HG03135 (cell line): ENCODE results near the gene PRKCA.

Source experiments
- ATAC-seq: cut with Tn5 transposase; IDR thresholded peaks from one replicate; pipeline ENCODE4 v1.9.1; 2021; ENCODE audit warnings: mild to moderate bottlenecking, moderate library complexity; ENCODE audit not compliant: unreplicated experiment

PRKCA gene

DNA sequence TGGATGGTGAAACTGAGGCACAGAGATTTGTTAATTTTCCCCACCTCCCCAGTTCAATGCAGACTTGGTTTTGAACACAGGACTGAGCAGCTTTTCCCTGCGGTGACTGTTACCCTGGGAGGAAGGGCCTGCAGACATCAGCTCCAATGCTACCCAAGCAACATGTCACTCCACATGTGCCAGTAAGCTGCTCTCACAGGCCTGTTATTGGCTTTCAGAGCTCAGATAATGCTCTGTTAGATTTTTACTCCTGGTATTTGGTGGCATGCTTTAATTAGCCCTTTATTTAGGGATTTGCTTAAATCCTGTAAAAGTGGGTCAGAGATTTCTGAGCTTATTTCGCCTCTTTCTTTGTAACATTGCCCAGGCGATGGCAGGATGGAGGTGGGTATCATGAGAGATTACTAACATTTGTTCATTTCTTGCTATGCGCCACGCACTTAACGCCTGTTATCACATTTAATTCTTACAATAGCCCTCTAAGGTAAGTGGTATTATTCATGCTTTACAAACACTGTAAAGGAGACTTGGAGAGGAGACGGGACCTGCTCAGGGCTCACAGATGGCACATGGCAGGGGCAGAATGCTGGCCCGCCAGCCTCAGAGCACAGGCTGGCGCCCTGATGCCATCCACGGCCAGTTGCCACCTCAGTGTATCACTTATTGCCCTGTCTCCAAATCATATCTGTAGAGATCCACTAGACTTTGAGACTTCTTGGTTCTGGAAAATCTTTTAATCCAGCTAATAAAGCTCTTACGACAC is 448.5 kb downstream of the PRKCA start:
- no peak for ATAC-seq

DNA sequence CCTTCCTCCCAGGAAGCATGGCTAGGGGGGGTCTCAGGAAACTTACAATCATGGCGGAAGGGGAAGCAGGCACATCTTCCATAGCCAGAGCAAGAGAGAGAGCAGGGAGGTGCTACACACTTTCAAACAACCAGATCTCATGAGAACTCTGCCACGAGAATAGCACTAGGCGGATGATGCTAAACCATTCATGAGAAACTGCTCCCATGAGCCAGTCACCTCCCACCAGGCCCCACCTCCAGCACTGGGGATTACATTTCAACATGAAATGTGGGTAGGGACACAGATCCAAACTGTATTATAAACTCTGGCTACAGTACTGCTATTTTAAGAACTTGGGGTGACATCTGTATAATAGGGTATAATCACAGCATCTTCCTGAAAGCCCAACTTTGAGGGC is 449.4 kb downstream of the PRKCA start:
- no peak for ATAC-seq

DNA sequence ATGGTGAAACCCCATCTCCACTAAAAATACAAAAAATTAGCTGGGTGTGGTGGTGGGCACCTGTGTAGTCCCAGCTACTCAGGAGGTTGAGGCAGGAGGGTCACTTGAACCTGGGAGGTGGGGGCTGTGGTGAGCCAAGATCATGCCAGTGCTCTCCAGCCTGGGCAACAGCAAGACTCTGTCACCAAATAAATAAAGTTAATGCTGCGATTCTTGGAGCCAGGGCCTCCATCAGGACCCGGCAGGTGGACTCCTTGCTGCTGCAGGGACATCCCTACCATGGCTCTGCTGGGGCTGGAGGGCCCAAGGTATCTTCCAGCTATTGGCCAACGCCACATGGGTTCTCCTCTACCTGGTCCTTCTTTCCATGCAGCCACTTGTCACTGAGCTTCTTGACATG is 450.0 kb downstream of the PRKCA start:
- no peak for ATAC-seq

DNA sequence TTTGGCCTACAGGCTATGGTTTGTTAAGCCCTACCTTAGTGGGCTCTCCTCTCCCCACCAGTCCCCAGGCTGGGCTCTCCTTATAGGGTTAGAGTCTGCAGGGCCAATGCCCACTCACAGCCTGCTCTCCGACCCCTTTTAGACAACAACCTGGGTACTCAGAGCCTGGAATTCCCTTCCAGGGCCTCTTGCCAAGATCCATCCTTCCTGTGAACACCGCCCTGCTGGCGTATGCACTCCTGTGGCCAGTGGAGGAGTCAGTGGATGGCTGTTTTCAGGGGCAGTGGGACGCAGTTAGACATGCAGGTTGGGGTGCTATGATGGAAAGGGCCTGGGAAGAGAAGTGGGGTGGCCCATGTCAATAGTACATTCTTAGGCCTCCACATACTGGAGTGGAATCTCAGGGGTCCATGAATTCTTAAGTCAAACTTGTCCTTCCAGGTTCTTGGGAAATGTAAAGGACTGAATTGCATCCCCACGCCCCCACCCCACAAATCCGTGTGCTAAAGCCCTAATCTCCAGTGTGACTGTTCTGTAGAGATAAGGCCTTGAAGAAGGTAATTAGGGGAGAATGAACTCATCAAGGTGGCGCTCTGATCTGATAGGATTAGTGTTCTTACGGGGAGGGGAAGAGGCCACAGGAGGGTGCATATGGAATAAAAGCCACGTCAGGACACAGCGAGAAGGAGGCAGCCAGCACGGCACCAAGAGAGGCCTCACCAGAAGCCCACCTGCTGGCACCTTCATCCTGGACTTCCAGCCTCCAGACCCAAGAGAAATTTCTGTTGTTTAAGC is 450.9 kb downstream of the PRKCA start:
- no peak for ATAC-seq

DNA sequence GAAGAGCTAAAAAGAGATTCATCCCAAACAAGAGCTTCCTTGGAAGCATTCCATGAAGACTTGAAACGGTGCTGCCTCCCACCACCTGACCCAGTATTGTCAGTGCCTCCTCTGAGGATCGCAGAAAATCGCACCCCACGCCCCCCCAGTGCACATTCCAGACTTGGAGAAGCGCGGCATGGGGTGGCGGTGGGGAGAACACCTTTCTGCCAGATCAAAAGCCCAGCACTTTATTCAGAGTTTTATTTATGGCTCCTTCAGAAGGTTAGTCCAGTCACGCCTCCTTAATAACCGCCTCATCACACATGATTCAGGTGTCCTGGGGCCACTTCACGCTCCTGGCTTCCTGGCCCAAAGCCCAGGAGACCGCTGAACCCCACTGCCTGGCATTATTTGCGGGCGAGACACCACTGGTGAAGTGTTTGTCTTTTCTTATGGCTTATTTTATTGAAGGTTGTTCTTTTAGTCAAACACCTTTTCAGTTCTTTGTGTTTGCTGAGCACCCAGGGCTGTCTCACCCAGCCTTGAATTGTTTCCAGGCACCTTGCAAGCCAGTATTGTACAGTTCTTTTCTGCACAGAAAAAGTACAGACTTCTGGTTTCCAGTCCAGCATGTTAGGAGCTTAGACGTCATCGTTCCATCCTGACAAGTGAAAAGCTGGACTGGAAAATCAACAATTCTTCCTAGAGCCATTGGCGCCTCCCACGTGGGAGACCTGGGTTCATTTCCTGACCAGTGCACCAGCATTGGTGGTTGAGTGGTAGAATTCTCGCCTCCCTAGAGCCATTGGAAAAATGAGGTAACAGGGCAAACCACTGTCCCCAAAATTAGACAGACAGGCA is 452.9 kb downstream of the PRKCA start:
- ATAC-seq = no peak

DNA sequence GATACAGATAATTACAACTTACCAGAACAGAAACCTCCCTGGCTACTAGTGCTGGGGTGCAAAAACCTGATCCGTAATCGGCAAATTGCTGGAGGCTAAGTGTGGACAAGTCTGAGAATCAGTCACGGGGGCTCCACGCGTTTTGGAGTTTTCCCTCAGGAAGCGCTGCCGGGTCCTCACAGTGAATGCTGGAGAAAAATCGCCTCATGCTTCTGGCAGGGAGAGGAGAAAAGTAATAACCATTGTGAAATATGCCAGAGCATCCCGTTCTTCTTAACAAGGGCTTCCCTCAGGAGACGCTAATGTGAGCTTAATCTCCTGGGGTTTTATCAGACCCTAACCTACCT is 453.5 kb downstream of the PRKCA start:
- ATAC-seq = no peak

DNA sequence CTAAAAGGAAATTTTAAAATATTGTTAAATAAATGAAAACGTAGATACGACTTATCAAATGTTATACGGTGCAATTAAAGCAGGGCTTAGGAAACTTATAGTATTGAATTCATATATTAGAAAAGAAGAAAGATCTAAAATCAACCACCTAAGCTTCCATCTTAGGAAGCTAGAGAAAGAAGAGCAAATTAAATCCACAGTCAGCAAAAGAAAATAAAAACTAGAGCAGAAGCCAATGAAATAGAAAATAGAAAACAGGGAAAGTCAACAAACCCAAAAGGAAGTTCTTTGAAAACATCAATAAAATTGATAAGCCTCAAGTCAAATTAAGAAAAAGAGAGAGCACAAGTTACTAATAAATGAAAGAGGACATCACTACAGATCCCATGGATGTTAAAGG is 457.9 kb downstream of the PRKCA start:
- ATAC-seq = no peak

DNA sequence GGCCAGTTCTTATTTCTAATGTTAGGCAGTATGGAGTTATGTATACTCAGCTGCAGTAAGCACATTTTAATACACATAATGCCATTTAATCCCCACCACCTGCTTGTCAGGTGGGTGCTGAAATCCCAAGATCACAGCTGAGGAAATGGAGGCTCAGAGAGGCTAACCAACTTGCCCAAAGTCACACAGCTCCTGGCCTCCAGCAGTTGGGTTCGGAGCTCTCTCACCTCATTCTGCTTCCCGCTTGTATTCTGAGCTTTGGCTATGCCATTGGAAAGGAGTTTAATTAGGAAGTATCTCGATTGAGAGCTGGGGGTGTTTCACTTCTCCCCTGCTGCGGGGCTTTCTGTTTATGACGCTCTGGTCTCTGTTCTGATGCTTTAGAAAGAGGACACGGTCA is 459.9 kb downstream of the PRKCA start:
- no peak for ATAC-seq

DNA sequence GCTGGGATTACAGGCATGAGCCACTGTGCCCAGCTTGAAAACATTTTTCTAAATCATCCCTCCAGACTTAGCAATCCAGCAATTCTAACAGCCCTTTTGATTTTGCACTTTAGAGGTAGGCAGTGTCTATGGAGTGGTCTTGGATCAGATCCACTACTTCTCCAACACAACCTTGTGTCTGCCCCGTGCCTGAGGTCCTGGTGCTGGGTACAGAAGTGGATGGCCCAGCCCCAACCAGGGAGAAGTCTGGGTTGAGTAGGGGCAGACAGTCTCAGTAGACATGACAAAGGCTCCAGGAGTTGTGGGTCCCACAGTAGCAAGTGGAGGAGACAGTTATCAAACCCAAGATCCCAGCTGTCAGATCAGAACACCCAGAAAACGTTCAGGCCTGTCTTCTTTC is 460.6 kb downstream of the PRKCA start:
- no peak for ATAC-seq

DNA sequence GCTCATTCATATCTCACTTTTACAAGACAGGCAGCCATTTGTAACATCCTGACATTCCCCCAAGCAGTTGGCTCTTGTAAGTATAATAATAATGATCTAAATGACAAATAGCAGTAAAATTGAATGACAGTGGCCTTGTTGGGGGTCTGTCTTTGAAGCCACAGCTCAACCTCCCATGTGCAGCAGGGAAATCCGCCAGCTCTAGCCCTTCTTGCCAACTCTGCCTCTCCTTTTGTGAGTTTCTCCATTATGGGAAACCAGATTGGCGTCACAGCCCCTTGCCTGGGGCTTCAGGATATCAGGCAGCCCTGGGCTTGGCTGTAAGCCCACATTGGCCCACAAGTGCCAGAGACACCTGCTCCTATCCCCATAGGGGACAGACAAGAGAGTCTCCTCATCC is 462.1 kb downstream of the PRKCA start:
- no peak for ATAC-seq

DNA sequence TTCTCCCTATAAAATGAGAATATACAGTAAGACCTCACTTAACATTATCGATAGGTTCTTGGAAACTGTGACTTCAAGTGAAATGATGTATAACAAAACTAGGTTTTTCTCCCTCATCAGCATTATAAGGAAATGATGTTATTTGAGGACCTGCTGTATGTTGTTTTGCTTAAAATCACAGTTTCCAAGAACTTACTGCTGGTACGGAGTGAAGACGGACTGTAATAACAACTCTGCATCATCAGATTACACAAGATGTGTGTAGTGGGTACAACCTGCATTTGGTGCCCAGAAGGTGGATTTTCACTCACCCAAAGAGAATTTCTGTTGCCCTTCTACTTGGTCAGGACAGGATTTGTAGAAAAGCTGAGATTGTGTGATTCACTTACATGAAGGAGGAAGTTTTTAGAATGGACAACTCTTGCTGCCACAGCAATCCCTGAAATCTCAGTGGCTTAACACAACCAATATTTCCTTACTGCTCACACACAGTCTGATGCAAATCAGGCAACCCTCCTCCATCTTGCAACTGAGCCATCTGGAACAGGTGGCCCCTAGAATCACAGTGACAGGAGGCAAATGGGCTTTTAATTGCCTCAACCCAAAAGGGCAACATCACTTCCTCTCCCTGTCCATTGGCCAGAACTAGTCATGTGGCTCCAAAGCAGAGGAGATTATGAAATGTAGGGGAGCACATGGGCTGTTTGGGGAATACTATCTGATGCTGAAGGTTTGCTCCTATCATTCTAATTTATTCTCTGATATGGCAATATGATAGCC is 464.9 kb downstream of the PRKCA start:
- ATAC-seq = no peak

DNA sequence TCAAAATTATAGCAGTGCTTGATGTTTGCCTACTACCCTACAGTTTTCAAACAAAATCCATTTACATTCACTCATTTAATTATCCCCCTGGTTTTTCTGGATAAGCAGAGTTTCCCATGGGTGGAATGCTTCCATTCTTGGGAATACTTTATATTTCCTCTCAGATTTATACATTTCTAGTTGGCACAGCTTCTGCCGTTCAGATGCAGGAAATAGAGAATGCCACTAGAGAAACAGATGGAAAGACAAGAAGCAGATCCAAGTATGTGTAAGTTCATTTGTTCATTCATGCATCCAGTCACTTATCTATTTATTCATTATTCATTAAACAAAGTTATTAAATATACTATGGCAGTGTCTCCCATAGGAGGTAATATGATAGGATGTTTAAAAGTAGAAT is 467.5 kb downstream of the PRKCA start:
- no peak for ATAC-seq

DNA sequence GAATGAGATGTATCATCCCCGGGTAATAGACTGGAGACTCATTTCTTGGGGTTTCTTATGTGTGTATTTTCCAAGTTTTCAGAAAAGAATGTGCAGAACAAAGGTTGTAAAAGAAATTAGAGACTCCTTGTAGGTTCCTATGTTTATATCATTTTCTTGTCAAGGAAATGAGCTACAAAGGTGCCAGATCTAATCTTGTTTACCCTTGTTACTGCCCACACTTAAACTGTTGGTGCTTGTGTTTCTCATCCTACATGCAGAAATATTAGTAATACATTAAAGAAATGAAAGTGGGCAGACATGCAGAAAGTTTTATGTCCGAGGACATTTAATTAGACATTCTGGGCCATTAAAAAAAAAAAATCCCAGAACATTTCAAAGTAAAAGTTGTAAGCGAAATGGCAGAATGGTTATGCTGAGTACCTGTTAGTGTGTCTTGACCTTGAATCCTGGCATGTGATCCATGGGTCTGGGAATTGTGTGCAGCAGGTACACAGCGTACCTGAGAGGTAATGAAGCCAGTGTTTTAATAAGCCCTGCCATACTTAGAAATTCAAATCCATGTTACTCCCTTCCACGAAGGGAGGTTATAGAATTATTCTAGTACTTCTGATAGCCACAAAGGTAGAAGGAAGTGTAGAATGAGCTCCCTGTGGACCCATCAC is 469.9 kb downstream of the PRKCA start:
- no peak for ATAC-seq

DNA sequence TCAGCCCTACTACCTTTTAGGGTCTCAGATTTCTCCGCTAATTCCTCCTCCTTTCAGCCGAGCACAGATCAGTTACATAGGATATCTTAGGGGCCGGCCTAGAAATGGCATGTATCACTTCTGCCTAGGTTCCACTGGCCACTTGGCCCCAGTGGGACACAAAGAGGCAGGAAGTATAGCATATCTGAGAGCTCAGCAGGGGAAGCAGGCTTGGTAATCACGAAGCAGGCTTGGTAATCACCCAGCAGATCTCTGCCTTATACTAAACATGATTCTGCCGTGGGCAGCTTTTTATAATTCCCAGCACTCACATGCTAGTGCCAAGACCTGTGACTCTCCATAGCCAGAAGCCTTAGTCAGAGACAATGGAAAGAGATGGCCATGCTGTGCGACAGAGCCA is 472.9 kb downstream of the PRKCA start:
- no peak for ATAC-seq

DNA sequence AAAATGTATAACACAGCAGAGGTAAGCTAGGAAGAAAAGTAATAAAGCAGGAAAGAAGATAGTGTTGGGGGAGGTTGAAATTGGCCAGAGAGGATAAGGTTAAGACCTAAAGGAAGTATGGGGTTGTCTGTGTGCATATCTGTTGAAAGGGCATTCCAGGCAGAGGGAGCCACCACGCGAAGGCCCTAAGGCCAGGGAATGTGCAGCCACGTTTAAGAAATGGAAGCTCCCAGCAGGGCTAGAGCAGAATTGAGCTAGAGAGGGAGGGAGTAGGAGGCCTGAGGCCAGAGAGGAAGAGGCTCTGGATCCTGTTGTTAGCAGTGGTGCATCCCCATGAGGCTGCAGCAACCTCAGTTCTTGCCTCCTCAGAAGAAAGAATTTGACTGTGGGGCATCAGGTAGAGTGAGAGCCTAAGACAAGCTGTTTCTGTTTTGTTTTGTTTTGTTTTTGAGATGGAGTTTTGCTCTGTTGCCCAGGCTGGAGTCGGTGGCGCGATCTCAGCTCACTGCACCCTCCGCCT is 473.5 kb downstream of the PRKCA start:
- ATAC-seq = no peak

DNA sequence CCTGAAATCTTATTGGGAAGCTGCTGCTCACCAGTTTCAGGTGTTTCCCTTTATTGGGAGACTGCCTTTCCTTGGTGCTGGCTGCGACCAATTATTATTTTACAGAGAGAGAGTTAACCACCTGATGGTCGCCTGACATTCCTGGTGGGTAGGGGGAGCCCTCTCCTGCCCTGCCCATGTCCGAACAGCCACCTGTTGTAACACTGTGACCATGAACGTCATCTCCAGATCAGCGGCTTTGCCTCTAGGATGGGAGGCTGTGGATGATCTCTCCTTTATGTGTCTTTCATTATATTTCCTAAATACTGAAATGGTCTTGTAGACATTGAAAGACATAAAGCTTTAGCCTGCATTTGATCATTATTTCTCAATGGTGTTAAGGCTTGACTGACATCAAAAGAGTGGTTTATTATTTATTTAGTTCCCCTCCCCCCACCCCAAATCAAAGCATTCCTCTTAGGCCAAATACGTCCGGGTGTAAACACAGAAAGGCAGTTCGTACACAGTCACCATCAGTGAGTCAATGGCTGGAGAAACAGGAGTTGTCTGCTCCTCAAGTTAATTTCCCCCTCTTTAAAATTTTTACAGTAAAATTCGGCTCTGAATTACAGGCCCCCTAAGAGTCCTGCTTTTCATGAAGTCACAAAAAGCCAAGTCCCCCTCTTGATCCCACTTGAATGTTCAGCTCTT is 474.7 kb downstream of the PRKCA start:
- no peak for ATAC-seq

DNA sequence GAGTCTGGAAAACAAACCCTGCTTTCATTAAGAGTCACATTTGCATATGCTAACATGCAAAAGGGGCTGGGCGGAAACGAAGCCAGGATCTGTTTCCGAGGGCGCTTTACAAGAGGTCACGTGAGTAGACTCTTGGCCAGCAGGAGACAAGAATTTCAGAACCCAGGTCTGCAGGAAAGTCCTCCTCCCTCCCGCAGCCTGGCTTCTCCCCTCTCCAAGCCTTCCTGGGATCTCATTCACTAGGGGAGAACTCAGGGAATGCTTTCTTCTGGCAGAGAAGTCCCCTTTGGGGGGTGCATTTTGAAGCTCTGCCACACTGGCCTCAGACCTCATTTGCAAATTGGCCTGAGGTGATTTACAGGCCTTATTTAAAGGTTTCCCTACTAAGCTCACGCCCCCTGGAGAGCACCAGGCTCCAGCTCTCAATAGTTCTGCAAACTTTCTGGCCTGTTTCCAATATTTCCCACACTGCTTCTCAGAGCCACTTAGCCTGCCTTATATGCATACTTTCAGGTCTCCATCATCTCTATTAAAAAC is 475.3 kb downstream of the PRKCA start:
- ATAC-seq = no peak

DNA sequence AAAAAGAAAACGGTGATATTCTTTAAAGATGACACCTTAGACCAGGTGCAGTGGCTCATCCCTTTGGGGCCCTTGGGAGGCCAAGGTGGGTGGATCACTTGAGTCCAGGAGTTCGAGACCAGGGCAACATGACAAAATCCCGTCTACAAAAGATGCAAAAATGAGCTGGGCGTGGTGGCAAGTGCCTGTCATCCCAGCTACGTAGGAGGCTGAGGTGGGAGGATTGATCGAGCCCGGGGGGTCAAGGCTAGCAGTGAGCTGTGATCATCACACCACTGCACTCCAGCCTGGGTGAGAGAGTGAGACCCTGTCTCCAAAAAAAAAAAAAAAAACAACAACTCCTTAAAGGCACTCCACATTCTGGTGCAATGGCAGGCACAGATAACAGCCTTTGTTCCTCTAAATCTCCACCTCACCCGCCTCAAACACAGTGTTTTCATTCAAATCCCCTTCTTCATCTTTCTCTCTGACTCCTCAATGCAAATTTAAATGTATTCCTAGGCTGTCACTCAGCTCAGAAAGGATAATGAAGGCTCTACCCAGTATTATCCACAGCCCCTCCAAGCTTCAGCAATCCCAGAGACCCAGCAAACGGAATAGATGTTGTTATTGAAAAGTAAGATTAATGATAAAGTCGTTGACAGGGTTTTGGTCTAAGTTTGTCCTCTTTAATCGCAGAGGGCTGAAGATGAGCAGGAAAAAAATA is 476.3 kb downstream of the PRKCA start:
- no peak for ATAC-seq

DNA sequence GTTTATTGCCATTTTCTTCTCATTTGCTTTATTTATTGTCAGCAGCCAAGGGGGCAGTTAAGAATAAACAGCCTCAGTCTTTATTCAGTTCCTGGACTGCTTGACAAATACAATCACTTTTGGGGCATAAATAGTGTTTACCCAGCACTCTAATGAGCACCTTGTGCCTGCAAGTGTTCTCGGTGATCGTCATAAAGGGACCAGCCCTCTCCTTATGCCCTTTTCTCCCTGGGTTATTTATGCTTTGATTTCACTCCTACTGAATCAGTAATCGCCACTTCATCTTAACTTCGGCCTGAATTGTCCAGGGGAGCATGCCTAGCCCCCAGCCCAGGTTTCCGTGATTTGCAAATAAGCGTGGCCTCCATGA is 476.8 kb downstream of the PRKCA start:
- ATAC-seq = no peak
